ENCODE data around the gene CACNA1H. TPM values are rescaled to one million over a fixed set of nuclear protein-coding genes. Genes with fewer than 3 reads are reported as not detected.

CACNA1H gene
- total RNA-seq, 1 experiment from 2014 or later, result 19.7 TPM

DNA sequence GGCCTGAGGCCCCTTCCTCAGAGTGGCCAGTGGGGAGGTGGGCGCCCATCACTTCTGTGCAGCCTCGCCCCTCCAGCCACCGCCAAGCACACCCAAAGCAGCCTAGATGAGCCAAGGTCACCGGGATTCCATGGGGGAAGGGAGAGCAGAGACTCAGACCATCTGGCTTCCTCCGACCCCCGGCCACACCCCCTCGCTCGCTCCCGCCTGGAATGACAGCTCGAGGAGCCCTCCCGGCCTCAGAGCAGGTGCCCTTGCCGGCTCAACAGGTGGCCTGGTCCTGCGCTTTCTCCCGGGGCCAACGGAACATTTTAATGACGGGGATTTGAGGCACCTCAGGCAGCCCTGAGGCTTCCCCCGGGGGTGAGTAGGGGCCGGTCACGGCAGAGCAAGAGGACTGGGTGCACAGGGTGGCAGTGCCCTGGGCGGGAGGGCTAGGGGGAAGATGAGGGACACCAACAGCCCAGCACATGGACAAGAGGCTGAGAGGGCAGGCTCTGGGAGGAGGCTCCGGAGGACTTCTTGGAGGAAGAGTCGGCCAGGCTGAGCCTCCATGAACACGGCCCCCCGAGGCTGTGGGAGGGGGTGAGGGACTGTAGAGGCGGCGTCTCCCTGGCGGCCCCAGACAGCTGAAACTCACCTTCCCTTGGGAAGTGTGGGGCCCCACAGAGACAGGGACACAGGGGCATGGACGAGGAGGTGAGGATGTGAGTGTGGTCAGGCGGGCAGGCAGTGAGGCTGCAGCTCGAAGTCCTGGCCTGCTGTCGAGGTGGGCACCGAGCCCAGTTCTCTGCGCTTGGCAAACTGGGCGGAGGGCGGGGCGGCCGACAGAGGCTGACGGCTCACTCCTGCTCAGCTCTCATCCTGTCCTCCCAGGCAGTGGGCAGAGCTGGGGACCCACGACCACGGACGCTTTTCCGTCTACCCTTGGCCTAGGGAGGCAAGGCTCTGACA, 44.3 kb upstream of the CACNA1H start:
- H3K4me3 ChIP-seq (ENCODE audit: low read depth, low read length, poor library complexity, severe bottlenecking), result no peak overlapping the region
- H3K9me3 ChIP-seq (ENCODE audit: low read depth, low read length, poor library complexity, severe bottlenecking), result no peaks in the 10 kb centered on the region
- TF ChIP-seq EZH2 (IDR thresholded peaks at IDR 0.05; ENCODE audit: borderline replicate concordance, low read depth, low read length, poor library complexity, severe bottlenecking), result no peak
- peaks cover 4% of the 10 kb centered on the region for H3K4me1 ChIP-seq (ENCODE audit: insufficient read depth, low read length, poor library complexity, severe bottlenecking)
- H3K36me3 ChIP-seq (ENCODE audit: insufficient read depth, low read length, poor library complexity, severe bottlenecking), result no peaks in the 10 kb centered on the region
- no TSS peak for BruUV-seq (replicated peaks)
- ChIA-PET POLR2A (ENCODE audit: low non-redundant PET) (no interaction called here), CTCF (no interaction called here)
- no peak for DNase-seq (ENCODE audit: low spot score)
- intact Hi-C loops (cut with micrococcal nuclease; ENCODE audit: unreplicated experiment), result no loop called here
- H3K27me3 ChIP-seq (replicated peaks; ENCODE audit: insufficient read depth, low read depth, low read length, poor library complexity), result no peaks in the 10 kb centered on the region
- H3K27ac ChIP-seq (ENCODE audit: low read depth, low read length, poor library complexity, severe bottlenecking), result no peak overlapping the region

DNA sequence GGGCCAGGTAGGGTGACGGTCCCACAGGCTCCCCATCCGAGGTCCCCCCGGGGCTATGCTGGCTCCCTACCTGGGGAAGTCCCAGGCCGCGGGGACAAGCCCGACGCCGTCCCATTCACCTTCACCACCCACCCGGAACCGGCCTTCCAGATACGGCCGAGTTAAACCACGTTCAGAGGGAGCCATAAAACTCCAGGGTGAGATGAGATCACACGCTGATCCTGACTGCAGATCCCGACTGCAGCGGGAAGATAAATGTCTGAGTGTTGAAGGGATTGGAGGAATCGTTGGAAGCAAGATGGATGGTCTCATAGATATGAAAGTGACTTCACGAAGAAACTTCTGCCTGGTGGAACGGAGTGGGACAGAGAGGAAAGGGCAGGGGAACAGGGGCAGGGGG, 43.3 kb upstream of the CACNA1H start:
- H3K27ac ChIP-seq (ENCODE audit: low read depth, low read length, poor library complexity, severe bottlenecking), result no peak overlapping the region
- no peaks in the 10 kb centered on the region for H3K27me3 ChIP-seq (replicated peaks; ENCODE audit: insufficient read depth, low read depth, low read length, poor library complexity)
- peaks cover 4% of the 10 kb centered on the region for H3K4me1 ChIP-seq (ENCODE audit: insufficient read depth, low read length, poor library complexity, severe bottlenecking)
- no peaks in the 10 kb centered on the region for H3K9me3 ChIP-seq (ENCODE audit: low read depth, low read length, poor library complexity, severe bottlenecking)
- ChIA-PET CTCF (no interaction called here), POLR2A (ENCODE audit: low non-redundant PET) (no interaction called here)
- TF ChIP-seq, protein P1, sequence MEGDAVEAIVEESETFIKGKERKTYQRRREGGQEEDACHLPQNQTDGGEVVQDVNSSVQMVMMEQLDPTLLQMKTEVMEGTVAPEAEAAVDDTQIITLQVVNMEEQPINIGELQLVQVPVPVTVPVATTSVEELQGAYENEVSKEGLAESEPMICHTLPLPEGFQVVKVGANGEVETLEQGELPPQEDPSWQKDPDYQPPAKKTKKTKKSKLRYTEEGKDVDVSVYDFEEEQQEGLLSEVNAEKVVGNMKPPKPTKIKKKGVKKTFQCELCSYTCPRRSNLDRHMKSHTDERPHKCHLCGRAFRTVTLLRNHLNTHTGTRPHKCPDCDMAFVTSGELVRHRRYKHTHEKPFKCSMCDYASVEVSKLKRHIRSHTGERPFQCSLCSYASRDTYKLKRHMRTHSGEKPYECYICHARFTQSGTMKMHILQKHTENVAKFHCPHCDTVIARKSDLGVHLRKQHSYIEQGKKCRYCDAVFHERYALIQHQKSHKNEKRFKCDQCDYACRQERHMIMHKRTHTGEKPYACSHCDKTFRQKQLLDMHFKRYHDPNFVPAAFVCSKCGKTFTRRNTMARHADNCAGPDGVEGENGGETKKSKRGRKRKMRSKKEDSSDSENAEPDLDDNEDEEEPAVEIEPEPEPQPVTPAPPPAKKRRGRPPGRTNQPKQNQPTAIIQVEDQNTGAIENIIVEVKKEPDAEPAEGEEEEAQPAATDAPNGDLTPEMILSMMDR (conservative IDR thresholded peaks at IDR 0.05; ENCODE audit: low read depth, low read length), result no peak
- TF ChIP-seq EZH2 (IDR thresholded peaks at IDR 0.05; ENCODE audit: borderline replicate concordance, low read depth, low read length, poor library complexity, severe bottlenecking), result no peak
- no TSS peak for BruUV-seq (replicated peaks)
- no peak overlapping the region for H3K4me3 ChIP-seq (ENCODE audit: low read depth, low read length, poor library complexity, severe bottlenecking)
- no peaks in the 10 kb centered on the region for H3K36me3 ChIP-seq (ENCODE audit: insufficient read depth, low read length, poor library complexity, severe bottlenecking)
- no peak for DNase-seq (ENCODE audit: low spot score)
- intact Hi-C loops (cut with micrococcal nuclease; ENCODE audit: unreplicated experiment), result no loop called here

DNA sequence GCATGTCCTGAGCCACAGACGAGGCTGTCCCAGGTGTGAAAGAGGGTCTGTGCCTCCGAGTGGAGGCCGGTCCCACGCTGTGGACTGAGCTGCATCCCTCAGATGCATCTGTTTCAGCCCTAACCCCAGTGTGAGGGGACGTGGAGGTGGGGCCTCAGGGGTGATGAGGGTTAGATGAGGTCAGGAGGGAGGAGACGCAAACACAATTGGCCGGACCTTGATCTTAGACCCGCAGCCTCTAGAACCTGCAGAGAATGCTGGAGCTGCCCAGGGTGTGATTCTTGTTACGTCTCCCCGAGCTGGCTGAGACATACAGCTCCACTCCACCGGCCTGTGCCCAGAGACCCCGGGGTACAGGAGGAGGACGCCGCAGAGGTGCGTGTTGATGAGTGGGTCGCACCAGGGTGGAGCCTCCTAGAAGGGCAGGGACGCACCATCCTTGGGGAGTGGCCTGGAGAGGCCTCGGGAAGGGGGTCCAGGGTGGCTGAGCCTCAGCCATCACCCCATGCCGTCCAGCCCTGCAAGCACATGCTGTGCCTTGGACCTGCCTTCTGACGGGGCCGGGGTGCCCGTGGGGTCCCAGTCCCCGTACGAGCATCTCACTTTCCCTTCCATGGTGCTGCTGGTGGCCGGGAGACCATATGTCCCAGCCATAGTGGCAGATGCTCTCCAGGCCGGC, 40.3 kb upstream of the CACNA1H start:
- Histone ChIP-seq H3K4me1 (ENCODE audit: insufficient read depth, low read length, poor library complexity, severe bottlenecking) (no peaks in the 10 kb centered on the region), H3K36me3 (ENCODE audit: insufficient read depth, low read length, poor library complexity, severe bottlenecking) (no peaks in the 10 kb centered on the region), H3K27me3 (replicated peaks; ENCODE audit: insufficient read depth, low read depth, low read length, poor library complexity) (no peaks in the 10 kb centered on the region), H3K4me3 (ENCODE audit: low read depth, low read length, poor library complexity, severe bottlenecking) (no peak overlapping the region), H3K9me3 (ENCODE audit: low read depth, low read length, poor library complexity, severe bottlenecking) (no peaks in the 10 kb centered on the region), H3K27ac (ENCODE audit: low read depth, low read length, poor library complexity, severe bottlenecking) (no peak overlapping the region)
- ChIA-PET CTCF (no interaction called here), POLR2A (ENCODE audit: low non-redundant PET) (no interaction called here)
- no TSS peak for BruUV-seq (replicated peaks)
- intact Hi-C loops (cut with micrococcal nuclease; ENCODE audit: unreplicated experiment), result no loop called here
- TF ChIP-seq, protein P1 (conservative IDR thresholded peaks at IDR 0.05; ENCODE audit: low read depth, low read length), result no peak
- TF ChIP-seq EZH2 (IDR thresholded peaks at IDR 0.05; ENCODE audit: borderline replicate concordance, low read depth, low read length, poor library complexity, severe bottlenecking), result no peak
- no peak for DNase-seq (ENCODE audit: low spot score)

Measured in A673 (cell line).